Smooth muscle cell (in vitro differentiated cells): ENCODE results near the gene TMEM132A. TPM values are rescaled to one million over a fixed set of nuclear protein-coding genes. Genes with fewer than 3 reads are reported as not detected.

Source experiments
- DNase-seq: peaks from one replicate; lab custom pipeline; 2025; ENCODE audit not compliant: unreplicated experiment; lab: John Stamatoyannopoulos, UW
- H2AFZ ChIP-seq: fragments of 200-600 bp; sonication (generic); 2 replicates; pipeline ENCODE4 v1.6.0; 2016; ENCODE audit warnings: antibody characterized with exemption, low read depth, mild to moderate bottlenecking
- H3F3A ChIP-seq: fragments of 200-600 bp; sonication (generic); 2 replicates; pipeline ENCODE4 v1.6.0; 2017; ENCODE audit warnings: antibody characterized with exemption, low read depth
- H3K27ac ChIP-seq: fragments of 200-600 bp; sonication (generic); 2 replicates; pipeline ENCODE4 v1.5.1; 2016; ENCODE audit warnings: low read depth, mild to moderate bottlenecking
- H3K27me3 ChIP-seq: fragments of 200-600 bp; sonication (generic); 2 replicates; pipeline ENCODE4 v1.6.1; 2016; ENCODE audit warnings: low read depth, mild to moderate bottlenecking
- H3K36me3 ChIP-seq: fragments of 200-600 bp; sonication (generic); 2 replicates; pipeline ENCODE4 v1.5.1; 2016; ENCODE audit warnings: low read depth
- H3K4me1 ChIP-seq: fragments of 200-600 bp; sonication (generic); 2 replicates; pipeline ENCODE4 v1.5.1; 2016; ENCODE audit warnings: low read depth
- H3K4me2 ChIP-seq: fragments of 200-600 bp; sonication (generic); 2 replicates; pipeline ENCODE4 v1.6.0; 2016; ENCODE audit warnings: mild to moderate bottlenecking
- H3K4me3 ChIP-seq: fragments of 200-600 bp; sonication (generic); 2 replicates; pipeline ENCODE4 v1.5.1; 2016; ENCODE audit warnings: mild to moderate bottlenecking
- H3K79me2 ChIP-seq: fragments of 200-600 bp; sonication (generic); 2 replicates; pipeline ENCODE4 v1.6.0; 2016; ENCODE audit warnings: low read depth, mild to moderate bottlenecking
- H3K9ac ChIP-seq: fragments of 200-600 bp; sonication (generic); 2 replicates; pipeline ENCODE4 v1.6.0; 2016; ENCODE audit warnings: low read depth
- H3K9me3 ChIP-seq: fragments of 200-600 bp; sonication (generic); replicated peaks from 2 replicates; pipeline ENCODE4 v1.5.1; 2016; ENCODE audit warnings: low read depth
- H4K20me1 ChIP-seq: fragments of 200-600 bp; sonication (generic); 2 replicates; pipeline ENCODE4 v1.6.0; 2016; ENCODE audit warnings: low read depth
- WGBS: methylation state at CpG from one replicate; pipeline ENCODE4 v1.1.7; 2016; ENCODE audit warnings: low lambda C conversion rate; 5-methylcytosine and 5-hydroxymethylcytosine counted together
- polyA plus RNA-seq: library from polyadenylated mRNA; unstranded; fragments of >200 nt; fragmentation: Nextera tagmentation; extraction: Ambion mirVana; gene quantifications from 2 replicates; pipeline ENCODE4 v1.2.1, GENCODE V29; 2016
- total RNA-seq: library from RNA; depleted of rRNA; stranded (reverse); fragments of >200 nt; gene quantifications from 2 replicates; pipeline ENCODE4 v1.2.3, GENCODE V29; 2014
- TF ChIP-seq, protein P1 (sequence below): fragments of 200-600 bp; sonication (generic); IDR thresholded peaks from 2 replicates; pipeline ENCODE4 v1.5.1; 2017; ENCODE audit warnings: borderline replicate concordance, mild to moderate bottlenecking, antibody characterized with exemption; ENCODE audit not compliant: insufficient read depth, poor library complexity, severe bottlenecking

Gene TMEM132A
- total and polyA plus RNA-seq, 2 experiments from 2014 or later: 40.7 to 91.3 TPM

DNA sequence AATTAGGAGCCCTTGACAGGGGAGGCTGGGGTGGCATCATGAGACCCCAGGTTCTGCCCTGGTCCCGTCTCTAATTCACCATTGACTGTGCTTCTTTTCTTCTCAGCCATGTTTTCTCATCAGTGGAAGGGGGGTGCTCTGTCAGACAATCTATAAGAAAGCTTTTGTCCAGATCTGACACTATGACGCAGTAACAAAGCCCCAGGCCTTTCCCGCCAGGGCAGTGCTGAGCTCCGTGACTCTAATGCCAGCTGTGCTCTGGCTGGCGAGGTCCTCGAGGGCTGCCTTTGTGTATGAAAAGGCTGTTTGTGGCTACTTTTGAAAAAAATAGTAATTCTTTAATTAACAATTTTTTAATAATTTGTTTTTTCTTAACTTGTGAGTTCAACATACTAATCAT lies 50.5 kb downstream of the TMEM132A start:
- no peak overlapping the region for H3K27ac ChIP-seq
- H2AFZ ChIP-seq: no peak overlapping the region
- no peaks in the 10 kb centered on the region for H3K36me3 ChIP-seq
- H3F3A ChIP-seq: no peaks in the 10 kb centered on the region
- TF ChIP-seq, protein P1, sequence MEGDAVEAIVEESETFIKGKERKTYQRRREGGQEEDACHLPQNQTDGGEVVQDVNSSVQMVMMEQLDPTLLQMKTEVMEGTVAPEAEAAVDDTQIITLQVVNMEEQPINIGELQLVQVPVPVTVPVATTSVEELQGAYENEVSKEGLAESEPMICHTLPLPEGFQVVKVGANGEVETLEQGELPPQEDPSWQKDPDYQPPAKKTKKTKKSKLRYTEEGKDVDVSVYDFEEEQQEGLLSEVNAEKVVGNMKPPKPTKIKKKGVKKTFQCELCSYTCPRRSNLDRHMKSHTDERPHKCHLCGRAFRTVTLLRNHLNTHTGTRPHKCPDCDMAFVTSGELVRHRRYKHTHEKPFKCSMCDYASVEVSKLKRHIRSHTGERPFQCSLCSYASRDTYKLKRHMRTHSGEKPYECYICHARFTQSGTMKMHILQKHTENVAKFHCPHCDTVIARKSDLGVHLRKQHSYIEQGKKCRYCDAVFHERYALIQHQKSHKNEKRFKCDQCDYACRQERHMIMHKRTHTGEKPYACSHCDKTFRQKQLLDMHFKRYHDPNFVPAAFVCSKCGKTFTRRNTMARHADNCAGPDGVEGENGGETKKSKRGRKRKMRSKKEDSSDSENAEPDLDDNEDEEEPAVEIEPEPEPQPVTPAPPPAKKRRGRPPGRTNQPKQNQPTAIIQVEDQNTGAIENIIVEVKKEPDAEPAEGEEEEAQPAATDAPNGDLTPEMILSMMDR: no peak
- H3K79me2 ChIP-seq: no peaks in the 10 kb centered on the region
- H3K27me3 ChIP-seq: peaks cover 2% of the 10 kb centered on the region
- no peak overlapping the region for H3K9ac ChIP-seq
- 95% methylated on average over 6 of the region's 6 CpGs for WGBS
- H4K20me1 ChIP-seq: no peaks in the 10 kb centered on the region
- DNase-seq: no peak
- H3K4me2 ChIP-seq: no peak overlapping the region
- no peaks in the 10 kb centered on the region for H3K9me3 ChIP-seq
- no peak overlapping the region for H3K4me3 ChIP-seq
- H3K4me1 ChIP-seq: no peaks in the 10 kb centered on the region

DNA sequence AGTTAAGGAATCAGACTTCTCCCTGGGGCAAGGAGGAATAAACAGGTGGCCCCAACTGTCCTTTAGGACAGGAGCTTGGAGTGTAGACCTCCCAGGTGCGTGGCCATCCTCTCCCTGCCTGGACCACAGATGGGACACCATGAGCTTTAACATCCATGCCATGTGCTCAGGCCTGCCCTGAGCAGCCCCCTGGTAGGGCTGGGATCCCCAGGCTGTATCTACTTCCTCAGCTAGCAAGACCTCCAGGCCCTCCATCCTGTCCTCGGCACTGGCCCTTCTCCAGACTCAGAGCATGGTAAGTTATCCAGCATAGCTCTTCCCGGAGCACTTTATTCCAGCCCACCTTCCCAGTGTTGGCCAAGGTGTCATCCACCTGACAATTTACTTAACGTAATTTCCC lies 53.0 kb downstream of the TMEM132A start:
- H4K20me1 ChIP-seq: no peaks in the 10 kb centered on the region
- no peaks in the 10 kb centered on the region for H3K9me3 ChIP-seq
- H3F3A ChIP-seq: no peaks in the 10 kb centered on the region
- no peaks in the 10 kb centered on the region for H3K36me3 ChIP-seq
- WGBS: 92% methylated on average over 4 of the region's 4 CpGs
- no peak overlapping the region for H3K4me2 ChIP-seq
- TF ChIP-seq, protein P1: no peak
- no peak for DNase-seq
- H3K27me3 ChIP-seq: peaks cover 2% of the 10 kb centered on the region
- no peak overlapping the region for H3K27ac ChIP-seq
- H3K79me2 ChIP-seq: no peaks in the 10 kb centered on the region
- no peak overlapping the region for H3K9ac ChIP-seq
- H2AFZ ChIP-seq: no peak overlapping the region
- H3K4me1 ChIP-seq: no peaks in the 10 kb centered on the region
- no peak overlapping the region for H3K4me3 ChIP-seq

DNA sequence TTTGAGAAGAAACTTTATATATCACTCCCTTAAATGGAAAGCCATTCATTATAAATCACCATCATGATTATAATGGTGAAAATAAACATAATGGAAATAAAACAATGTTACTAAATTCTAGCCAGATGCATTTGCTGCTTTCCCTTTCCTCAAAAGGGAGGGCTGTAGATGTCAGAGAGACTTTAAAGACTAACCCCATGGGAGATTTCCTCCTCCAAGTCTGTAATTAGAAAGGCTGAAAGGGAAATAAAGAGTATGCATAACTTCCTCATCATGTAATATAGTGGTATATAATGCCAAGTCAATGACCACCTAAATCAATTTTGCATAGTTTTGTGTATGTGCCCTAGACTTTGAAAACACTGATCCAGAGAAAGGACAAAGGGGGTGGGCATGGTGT lies 53.6 kb downstream of the TMEM132A start:
- Histone ChIP-seq H3K27me3 (peaks cover 2% of the 10 kb centered on the region), H3K27ac (no peak overlapping the region), H3K36me3 (no peaks in the 10 kb centered on the region), H3K4me1 (no peaks in the 10 kb centered on the region), H3F3A (no peaks in the 10 kb centered on the region), H3K9me3 (no peaks in the 10 kb centered on the region), H3K79me2 (no peaks in the 10 kb centered on the region), H3K4me3 (no peak overlapping the region), H3K4me2 (no peak overlapping the region), H2AFZ (no peak overlapping the region), H3K9ac (no peak overlapping the region), H4K20me1 (no peaks in the 10 kb centered on the region)
- TF ChIP-seq, protein P1: no peak
- no peak for DNase-seq

DNA sequence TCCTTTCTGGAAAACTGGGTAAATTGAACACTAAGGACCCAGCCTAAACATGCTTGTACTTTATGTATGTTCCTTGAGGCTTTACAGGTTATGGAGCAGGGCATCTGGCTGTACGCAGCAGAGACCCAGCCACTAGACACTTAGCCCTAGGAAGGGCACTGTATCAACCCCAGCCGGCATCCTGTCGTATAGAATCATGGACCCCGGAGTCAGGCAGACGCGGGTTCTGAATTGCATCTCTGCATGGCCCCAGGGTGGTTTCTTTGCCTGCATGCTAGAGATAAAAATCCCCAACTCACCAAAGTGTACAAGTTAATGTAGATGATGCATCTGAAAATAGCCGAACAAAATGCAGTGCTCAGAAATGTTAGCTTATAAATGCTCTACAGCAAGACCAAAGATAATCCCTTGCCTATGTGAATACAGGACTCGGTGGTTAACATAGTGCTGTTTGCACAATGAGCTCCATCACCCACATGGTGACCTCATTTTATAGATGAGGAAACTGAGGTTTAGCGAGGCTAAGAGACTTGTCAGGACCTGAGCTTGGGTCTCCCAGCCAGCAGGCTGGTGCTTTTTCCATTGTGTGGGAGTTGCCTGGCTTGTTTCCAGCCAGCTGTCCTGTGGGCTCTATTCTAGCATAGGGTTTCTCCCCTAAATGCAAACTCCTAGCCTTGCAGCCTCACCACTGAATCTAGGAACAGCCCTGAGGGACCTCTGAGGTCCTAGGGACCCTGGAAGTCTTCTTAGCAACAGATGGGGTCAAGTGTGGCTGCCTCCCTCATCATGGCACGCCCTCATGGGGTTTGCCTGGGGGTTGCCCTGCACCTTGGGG lies 54.5 kb downstream of the TMEM132A start:
- TF ChIP-seq, protein P1: no peak
- Histone ChIP-seq H3K27ac (no peak overlapping the region), H3K9ac (no peak overlapping the region), H4K20me1 (no peaks in the 10 kb centered on the region), H3K79me2 (no peaks in the 10 kb centered on the region), H3K27me3 (peaks cover 2% of the 10 kb centered on the region), H3K4me1 (no peaks in the 10 kb centered on the region), H3K4me3 (no peak overlapping the region), H2AFZ (no peak overlapping the region), H3K4me2 (no peak overlapping the region), H3K9me3 (no peaks in the 10 kb centered on the region), H3K36me3 (no peaks in the 10 kb centered on the region), H3F3A (no peaks in the 10 kb centered on the region)
- no peak for DNase-seq
- WGBS: 75% methylated on average over 10 of the region's 10 CpGs
